ENCODE data around the gene KLF16.

The KLF16 gene

DNA sequence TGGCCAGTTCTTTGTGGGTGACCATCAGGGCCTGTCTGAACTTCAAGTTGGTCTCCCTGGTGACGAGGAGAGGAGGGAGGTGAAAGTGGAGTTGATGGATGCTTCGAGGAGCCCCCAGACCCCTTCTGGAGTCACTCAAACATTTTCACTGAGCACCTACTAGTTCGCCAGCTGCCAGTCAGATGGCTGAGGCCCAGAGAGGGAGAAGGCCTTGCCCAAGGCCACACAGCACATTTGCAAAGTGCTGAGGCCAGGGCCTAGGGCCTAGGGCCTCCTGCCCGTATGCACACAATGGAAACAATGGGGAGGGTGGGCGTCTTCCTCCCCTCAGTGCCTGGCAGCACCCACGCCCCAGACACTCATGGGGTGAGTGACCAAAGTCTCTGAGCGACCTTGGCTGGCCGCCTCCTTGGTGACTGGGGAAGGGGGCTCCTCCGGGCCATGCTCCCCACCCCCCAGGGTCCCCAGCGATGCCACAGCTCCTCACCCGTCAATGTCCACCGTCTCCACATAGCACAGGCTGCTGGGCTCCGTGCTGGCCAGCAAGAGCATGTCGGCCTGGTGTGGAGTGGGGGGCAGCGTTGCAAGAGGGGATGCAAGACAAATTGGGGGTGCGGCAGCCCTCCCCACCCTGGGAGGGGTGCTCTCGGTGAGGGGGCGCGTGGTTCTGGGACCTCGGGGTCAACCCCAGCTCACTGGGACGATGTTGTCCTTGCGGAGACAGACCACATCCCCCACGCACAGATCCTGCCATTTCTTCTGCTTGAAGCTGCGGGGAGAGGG lies 57.8 kb downstream of the KLF16 start:
- FAIRE-seq: no peak

DNA sequence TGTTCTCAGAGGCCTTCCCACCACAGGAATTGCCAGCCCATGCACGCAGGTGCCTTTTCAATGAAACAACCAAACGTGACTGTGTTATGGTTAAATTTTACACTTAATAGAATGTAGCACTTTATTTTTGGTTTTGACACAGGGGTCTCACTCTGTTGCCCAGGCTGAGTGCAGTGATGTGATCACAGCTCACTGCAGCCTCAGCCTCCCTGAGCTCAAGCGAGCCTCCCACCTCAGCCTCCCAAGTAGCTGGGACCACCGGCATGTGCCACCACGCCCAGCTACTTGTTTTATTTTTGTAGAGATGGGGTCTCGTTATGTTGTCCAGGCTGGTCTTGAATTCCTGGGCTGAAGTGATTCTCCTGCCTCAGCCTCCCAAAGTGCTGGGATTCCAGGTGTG lies 58.5 kb downstream of the KLF16 start:
- FAIRE-seq: no peak

All from TTC549 (cell line).